Adrenal gland (tissue), 12 donors: ENCODE data around the gene GGTLC2. TPM values are rescaled to one million over a fixed set of nuclear protein-coding genes. Genes with fewer than 3 reads are reported as not detected.
A peak's percentile ranks its signal among the peaks of the same experiment; 100 is the strongest.
"Not testable (repeated sequence)": the region's sequence is repeated elsewhere in the genome, so short reads cannot be mapped to it uniquely, and the experiment has no call there.

Experiments
- DNase-seq, 7 donors: peaks; one replicate each; pipeline ENCODE4 v3.0.0-alpha.2; 2019 to 2020
- H3K27ac ChIP-seq, 5 donors: fragments of 200-600 bp; sonication (generic) in 4 of 5; 1 replicate in 3 of 5; 2 replicates in 2 of 5; pipeline versions ENCODE4 v1.5.1 to v1.8.0; 2016 to 2020; ENCODE audit warnings: mild to moderate bottlenecking in 1 of 5
- H3K27me3 ChIP-seq: fragments of 200-600 bp; 2 replicates; pipeline ENCODE4 v1.8.0; 2021
- H3K36me3 ChIP-seq, 2 donors: fragments of 200-600 bp; replicated peaks in 1 of 2; 1 replicate in 1 of 2; 2 replicates in 1 of 2; pipeline versions ENCODE4 v1.5.1 to v1.8.0; 2018 to 2022
- H3K4me1 ChIP-seq, 2 donors: fragments of 200-600 bp; replicated peaks in 1 of 2; 1 replicate in 1 of 2; 2 replicates in 1 of 2; pipeline versions ENCODE4 v1.5.1 to v1.8.0; 2018 to 2021
- H3K4me3 ChIP-seq, 4 donors: fragments of 200-600 bp; sonication (generic) in 3 of 4; one replicate each; pipeline ENCODE4 v1.5.1; 2016 to 2018
- H3K9me3 ChIP-seq, 3 donors: fragments of 200-600 bp; sonication (generic) in 1 of 3; replicated peaks in 1 of 3; 1 replicate in 2 of 3; 2 replicates in 1 of 3; pipeline versions ENCODE4 v1.5.1 to v1.8.0; 2016 to 2021
- POLR2A ChIP-seq, 2 donors: fragments of 450-650 bp; IDR thresholded peaks; one replicate each; pipeline ENCODE4 v1.6.1; 2017; ENCODE audit warnings: antibody characterized with exemption in 2 of 2, mild to moderate bottlenecking in 2 of 2, moderate library complexity in 1 of 2
- WGBS, 4 donors: extraction: QIAGEN DNeasy Blood & Tissue Kit in 2 of 4; methylation state at CpG; one replicate each; pipeline versions ENCODE4 v1.1.5 to v1.1.7; 2013 to 2017; 5-methylcytosine and 5-hydroxymethylcytosine counted together
- intact Hi-C, 2 donors: fragments of 100-400 bp; cut with DNase I; formaldehyde crosslinking; loops; one replicate each; pipeline versions ENCODE4 v1.14.1 to v1.15.0; 2022 to 2023
- polyA plus RNA-seq, 3 donors: library from polyadenylated mRNA; stranded (reverse); fragments of 200-250 nt in 2 of 3; fragments of 350-450 nt in 1 of 3; fragmentation: Illumina TruSeq in 1 of 3; extraction: RNeasy Lipid Tissue Mini Kit (QIAGEN cat#74804) in 1 of 3; gene quantifications; one replicate each; pipeline ENCODE4 v1.2.3, GENCODE V29; 2013 to 2014
- total RNA-seq, 9 donors: library from RNA; depleted of rRNA in 4 of 9; stranded (reverse); fragments of >200 nt in 4 of 9; fragments of 120-200 nt in 1 of 9; fragmentation: NEBNext Ultra II Directional in 1 of 9; extraction: Animal tissue kit (Norgen Biotek cat#: 25700) in 1 of 9; gene quantifications; one replicate each; pipeline versions ENCODE4 v1.1.0 to v1.2.4, GENCODE V29; 2013 to 2023
- TF ChIP-seq, protein P1 (sequence below), 6 experiments: fragments of 450-650 bp in 4 of 6; fragments of 200-600 bp in 2 of 6; sonication (generic) in 1 of 6; IDR thresholded peaks; 1 replicate in 5 of 6; 2 replicates in 1 of 6; pipeline versions ENCODE4 v1.5.1 to v1.8.0; 2016 to 2021; ENCODE audit warnings: antibody characterized with exemption in 6 of 6, mild to moderate bottlenecking in 2 of 6, moderate library complexity in 1 of 6
- donor health status: healthy with polysubstance abuse.
- donor health status: Bipolar disorder and iron deficiency.
- donor health status: DM: yes; HTN: yes; CAD: no.
- donor health status: DM: no; HTN: no; CAD: no.
- donor health status: DM: no; HTN: no; CAD: no.
- donor health status: DM: yes; HTN: yes; CAD: no.

GGTLC2 gene
- total and polyA plus RNA-seq, 12 donors, result not detected

DNA sequence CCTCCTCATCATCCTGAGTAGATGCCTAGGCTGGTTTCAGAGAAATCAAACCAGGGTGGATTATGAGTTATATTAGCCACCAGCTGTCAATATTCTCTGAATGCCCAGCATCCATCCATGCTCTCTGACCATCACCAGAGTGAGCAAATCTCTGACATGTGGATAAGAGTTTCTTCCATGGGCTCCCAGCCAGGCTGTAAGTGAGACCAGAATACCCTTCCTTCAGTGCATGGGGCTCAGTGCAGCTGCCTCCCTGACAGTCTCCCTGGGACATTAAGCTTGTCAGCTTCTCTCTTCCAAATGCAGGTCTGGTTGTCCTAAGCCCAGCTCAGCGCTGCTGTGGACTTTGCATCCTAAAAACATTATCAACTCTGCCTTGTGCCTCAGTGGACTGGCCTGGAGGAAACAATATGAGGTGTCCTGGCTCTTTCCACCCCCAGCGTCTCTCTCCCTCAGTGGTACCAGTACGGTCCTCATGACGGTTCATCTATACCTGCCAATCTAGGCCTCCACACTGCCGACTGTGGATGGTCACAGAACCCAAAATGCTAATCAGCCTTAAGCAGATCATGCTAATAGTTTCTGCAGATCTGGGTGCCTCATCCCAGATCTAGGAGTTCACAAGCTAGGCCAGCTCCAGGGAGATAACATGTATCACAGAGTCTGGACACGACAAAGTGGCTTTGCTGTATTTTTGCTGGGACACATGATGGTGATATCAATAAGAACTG is 43.7 kb upstream of the GGTLC2 start:
- H3K9me3 ChIP-seq, result no peaks in the 10 kb centered on the region
- WGBS, 4 donors, result 80 to 90% (median 87%) methylated on average over 5 to 6 of the region's 6 CpGs
- no peak overlapping the region for H3K4me3 ChIP-seq
- no peak for DNase-seq
- H3K36me3 ChIP-seq, result no peaks in the 10 kb centered on the region
- H3K4me1 ChIP-seq, result no peaks in the 10 kb centered on the region
- intact Hi-C loops, result no loop called here
- no peaks in the 10 kb centered on the region for H3K27me3 ChIP-seq
- no peak for TF ChIP-seq POLR2A (IDR thresholded peaks at IDR 0.05)
- TF ChIP-seq, protein P1, sequence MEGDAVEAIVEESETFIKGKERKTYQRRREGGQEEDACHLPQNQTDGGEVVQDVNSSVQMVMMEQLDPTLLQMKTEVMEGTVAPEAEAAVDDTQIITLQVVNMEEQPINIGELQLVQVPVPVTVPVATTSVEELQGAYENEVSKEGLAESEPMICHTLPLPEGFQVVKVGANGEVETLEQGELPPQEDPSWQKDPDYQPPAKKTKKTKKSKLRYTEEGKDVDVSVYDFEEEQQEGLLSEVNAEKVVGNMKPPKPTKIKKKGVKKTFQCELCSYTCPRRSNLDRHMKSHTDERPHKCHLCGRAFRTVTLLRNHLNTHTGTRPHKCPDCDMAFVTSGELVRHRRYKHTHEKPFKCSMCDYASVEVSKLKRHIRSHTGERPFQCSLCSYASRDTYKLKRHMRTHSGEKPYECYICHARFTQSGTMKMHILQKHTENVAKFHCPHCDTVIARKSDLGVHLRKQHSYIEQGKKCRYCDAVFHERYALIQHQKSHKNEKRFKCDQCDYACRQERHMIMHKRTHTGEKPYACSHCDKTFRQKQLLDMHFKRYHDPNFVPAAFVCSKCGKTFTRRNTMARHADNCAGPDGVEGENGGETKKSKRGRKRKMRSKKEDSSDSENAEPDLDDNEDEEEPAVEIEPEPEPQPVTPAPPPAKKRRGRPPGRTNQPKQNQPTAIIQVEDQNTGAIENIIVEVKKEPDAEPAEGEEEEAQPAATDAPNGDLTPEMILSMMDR (IDR thresholded peaks at IDR 0.05), result no peak
- H3K27ac ChIP-seq, result no peak overlapping the region

DNA sequence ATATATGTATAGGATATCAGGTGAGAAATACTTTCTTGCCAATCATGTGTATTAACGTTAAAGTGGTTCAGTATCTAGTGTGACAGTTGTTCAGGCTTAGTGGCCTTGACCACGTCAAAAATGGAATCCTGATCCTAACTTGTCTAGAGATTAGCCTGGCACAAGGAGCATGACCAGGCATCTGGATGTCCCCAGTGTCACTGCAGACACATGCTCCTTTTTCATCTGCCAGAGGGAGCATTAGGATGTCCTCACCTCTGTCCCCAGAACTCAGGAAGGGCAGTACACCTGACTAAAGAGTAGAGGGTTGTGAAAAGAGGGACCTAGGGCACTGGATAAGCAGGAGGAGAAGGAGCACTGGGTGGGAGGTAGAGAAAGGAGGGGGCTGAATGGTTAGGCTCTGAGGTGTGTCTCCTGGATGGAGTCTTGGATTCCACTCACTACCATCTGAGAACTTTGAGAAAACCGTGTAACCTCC is 40.9 kb upstream of the GGTLC2 start:
- H3K27ac ChIP-seq, result no peak overlapping the region
- no peaks in the 10 kb centered on the region for H3K36me3 ChIP-seq
- no peaks in the 10 kb centered on the region for H3K4me1 ChIP-seq
- TF ChIP-seq, protein P1 (IDR thresholded peaks at IDR 0.05), result no peak
- TF ChIP-seq POLR2A (IDR thresholded peaks at IDR 0.05), result no peak
- no peak for DNase-seq
- WGBS, 4 donors, result 66 to 76% (median 70%) methylated on average over 3 of the region's 3 CpGs
- H3K4me3 ChIP-seq, result no peak overlapping the region
- no peaks in the 10 kb centered on the region for H3K27me3 ChIP-seq
- H3K9me3 ChIP-seq, result no peaks in the 10 kb centered on the region
- intact Hi-C loops, result no loop called here

DNA sequence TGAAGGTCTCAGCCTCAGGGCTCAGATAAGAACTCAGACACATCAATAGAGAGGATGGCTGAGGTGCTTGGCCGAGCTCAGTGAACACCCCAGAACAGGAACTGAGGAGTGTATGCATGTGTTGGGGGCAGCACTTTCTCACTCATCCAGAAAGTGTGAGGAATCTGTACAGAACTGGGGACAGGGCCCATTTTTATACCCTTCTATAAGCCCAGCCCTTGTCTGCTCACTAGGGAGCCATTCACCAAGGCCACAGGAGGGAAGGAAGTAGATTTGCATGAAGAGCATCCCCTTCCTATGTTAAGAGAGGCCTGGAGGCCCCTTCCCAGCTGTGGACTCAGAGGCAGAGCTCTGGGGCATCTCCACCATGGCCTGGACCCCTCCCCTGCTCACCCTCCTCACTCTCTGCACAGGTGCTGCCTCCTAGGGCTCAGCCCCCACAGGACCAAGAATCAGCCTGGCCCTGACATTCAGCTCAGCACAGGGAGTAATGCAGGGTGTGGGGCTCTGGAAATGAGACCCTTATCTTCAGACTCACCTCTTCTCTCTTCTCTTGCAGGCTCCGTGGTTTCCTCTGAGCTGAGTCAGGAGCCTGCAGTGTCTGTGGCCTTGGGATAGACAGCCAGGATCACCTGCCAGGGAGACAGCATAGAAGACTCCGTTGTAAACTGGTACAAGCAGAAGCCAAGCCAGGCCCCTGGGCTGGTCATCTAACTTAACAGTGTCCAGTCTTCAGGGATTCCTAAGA is 39.9 kb upstream of the GGTLC2 start:
- Histone ChIP-seq H3K27ac (no peak overlapping the region), H3K4me1 (no peaks in the 10 kb centered on the region), H3K9me3 (no peaks in the 10 kb centered on the region), H3K4me3 (no peak overlapping the region), H3K27me3 (no peaks in the 10 kb centered on the region), H3K36me3 (no peaks in the 10 kb centered on the region)
- WGBS, 4 donors, result 38 to 63% (median 50%) methylated on average over 3 of the region's 3 CpGs
- intact Hi-C loops, result no loop called here
- peak in 3 of 7 donors; percentile 15 to 40 (median 25) for DNase-seq
- TF ChIP-seq, protein P1 (IDR thresholded peaks at IDR 0.05), result no peak
- no peak for TF ChIP-seq POLR2A (IDR thresholded peaks at IDR 0.05)

GRCh38 chr22:22605074-22605404 is 39.4 kb upstream of the GGTLC2 start:
- intact Hi-C loops, result no loop called here
- no peak overlapping the region for H3K27ac ChIP-seq
- no peak overlapping the region for H3K4me3 ChIP-seq
- 59 to 74% (median 67%) methylated on average over 3 of the region's 3 CpGs for WGBS, 4 donors
- H3K36me3 ChIP-seq, result no peaks in the 10 kb centered on the region
- no peaks in the 10 kb centered on the region for H3K4me1 ChIP-seq
- no peaks in the 10 kb centered on the region for H3K9me3 ChIP-seq
- no peak for DNase-seq
- H3K27me3 ChIP-seq, result no peaks in the 10 kb centered on the region
- TF ChIP-seq POLR2A (IDR thresholded peaks at IDR 0.05), result no peak
- TF ChIP-seq, protein P1 (IDR thresholded peaks at IDR 0.05), result no peak

DNA sequence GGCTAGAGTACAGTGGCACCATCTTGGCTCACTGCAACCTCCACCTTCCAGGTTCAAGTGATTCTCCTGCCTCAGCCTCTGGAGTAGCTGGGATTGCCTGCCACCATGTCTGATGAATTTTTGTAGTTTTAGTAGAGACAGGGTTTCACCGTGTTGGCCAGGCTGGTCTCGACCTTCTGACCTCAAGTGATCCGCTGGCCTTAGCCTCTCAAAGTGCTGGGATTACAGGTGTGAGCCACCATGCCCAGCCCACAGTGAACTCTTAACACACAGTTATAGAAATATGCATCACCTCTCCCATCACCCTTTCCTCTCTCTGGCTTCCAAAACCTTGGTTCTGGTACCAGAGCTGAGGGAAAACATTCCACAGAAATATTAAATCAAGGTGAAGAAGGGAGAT is 36.4 kb upstream of the GGTLC2 start:
- H3K9me3 ChIP-seq, H3K4me1 ChIP-seq, DNase-seq, H3K27ac ChIP-seq, H3K4me3 ChIP-seq, intact Hi-C loops, H3K27me3 ChIP-seq, H3K36me3 ChIP-seq: not testable (repeated sequence)
- WGBS, 4 donors, result 85 to 95% (median 90%) methylated on average over 3 of the region's 3 CpGs
